GM18502 (cell line): ENCODE measurements around the gene PACSIN2.

ENCODE experiments used
- ATAC-seq: cut with Tn5 transposase; IDR thresholded peaks from one replicate; pipeline ENCODE4 v1.9.1; 2021; ENCODE audit warnings: mild to moderate bottlenecking; ENCODE audit not compliant: unreplicated experiment, poor library complexity

The PACSIN2 gene

DNA sequence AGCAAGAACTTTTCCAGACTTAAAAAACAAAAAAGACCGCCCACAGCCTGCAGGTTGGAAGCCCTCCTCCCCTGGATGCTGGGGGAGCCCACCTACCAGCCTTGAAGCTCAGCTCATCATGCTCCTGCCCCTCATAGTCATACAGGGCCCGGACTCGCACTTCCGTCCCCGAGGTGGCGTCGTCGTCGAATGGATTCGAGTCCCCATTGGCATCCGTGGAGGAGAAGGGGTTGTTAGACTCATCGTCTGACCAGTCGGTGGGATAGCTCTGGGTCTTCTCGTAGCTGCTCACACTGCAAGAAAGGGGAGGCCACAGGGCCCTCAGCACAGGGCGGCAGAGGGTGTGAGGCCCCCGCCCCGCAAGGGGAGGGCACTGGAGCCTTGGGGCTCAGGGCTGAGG lies 138.9 kb downstream of the PACSIN2 start:
- no peak for ATAC-seq

DNA sequence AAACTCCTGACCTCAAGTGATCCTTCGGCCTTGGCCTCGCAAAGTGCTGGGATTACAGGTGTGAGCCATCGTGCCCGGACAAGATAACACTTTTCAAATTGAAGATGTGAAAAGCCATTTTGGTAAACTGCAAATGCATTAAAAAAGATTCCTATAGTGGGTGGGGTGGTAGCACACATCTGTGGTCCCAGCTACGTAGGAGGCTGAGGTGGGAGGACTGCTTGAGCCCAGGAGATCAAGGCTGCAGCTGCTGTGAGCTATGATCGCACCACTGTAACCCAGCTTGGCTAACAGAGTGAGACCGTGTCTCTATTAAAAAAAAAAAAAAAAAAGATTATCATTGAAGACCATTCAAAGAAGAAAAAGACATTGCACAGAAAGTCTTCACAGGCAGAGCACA lies 140.9 kb downstream of the PACSIN2 start:
- ATAC-seq, result no peak

DNA sequence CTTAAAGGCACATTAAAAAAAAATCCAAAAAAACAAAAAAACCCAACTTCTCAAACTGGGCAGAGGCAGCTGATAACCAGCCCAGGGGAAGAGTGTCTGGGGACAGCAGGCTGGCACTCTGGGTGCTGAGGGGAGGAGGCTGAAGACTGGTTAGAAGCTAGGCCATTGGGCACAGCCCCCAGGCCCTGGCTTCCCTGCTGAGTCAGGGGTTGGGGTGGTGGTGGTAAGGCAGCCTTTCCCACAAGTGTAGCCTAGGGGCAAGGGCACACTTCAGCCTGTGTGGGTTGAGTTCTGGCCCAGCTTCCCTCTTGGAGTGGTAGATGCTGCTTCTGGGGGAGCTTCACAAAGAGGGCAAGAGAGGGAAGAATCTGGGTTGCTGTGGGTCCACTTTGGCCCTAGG lies 141.6 kb downstream of the PACSIN2 start:
- no peak for ATAC-seq

DNA sequence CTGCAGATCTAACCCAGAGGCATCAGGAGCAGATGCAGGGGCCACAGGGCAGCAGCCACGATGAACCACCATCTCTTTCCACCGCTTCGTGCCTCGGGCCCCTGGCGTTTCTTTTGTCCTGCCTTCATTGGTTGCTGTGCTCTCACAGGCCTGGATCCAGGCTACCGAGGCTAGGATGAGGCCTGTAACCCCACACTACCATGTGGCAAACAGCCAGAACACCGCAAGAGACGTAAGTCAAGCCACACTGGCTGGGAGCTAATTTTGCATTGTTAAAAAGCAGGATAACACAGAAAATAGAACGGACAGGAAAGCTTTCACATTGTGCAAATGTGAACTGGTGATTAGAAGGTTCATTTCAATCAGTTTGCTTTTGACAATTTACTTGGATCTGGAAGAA lies 142.1 kb downstream of the PACSIN2 start:
- no peak for ATAC-seq

DNA sequence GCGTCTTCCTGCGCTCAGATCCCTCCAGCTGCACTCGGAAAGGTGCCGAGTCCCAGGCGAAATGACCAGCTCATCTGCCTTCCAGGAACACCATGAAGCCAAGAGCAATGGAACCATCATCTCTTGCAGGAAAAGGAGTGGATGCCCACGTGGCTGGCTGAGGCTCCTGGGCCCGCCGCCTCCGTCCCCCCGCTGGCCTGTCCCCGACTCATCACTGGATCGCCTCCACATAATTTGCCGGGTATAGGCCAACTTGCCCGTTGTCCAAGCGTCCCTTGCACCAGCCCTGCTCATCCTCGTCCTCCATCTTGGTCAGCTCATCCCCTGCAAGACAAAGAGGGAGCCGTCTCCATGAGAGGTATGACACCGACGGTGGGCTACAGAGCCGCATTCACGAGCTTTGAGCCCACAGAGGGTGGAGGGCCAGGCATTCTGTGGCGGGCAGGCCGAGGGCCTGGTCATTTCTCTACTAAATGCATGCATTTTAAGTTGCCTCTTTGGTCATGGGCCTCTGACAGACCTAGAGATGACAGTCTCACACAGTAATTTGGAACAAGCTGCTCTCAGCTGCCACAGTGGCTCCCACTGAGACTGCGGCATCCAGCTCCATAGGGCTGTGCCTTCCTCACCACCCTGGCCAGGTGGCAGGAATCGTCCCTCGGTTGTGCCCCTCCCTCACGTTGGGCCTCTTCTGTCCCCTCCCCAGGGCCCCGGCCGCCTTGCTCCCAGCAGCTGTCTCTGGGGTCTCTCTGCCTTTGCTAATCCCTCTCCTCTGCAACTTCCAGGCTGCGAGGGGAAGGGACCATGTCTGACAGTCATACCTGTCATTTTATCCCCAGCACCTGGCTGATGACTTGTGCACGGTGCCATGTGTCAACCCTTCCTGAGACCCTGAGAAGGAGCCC lies 143.6 kb downstream of the PACSIN2 start:
- no peak for ATAC-seq

DNA sequence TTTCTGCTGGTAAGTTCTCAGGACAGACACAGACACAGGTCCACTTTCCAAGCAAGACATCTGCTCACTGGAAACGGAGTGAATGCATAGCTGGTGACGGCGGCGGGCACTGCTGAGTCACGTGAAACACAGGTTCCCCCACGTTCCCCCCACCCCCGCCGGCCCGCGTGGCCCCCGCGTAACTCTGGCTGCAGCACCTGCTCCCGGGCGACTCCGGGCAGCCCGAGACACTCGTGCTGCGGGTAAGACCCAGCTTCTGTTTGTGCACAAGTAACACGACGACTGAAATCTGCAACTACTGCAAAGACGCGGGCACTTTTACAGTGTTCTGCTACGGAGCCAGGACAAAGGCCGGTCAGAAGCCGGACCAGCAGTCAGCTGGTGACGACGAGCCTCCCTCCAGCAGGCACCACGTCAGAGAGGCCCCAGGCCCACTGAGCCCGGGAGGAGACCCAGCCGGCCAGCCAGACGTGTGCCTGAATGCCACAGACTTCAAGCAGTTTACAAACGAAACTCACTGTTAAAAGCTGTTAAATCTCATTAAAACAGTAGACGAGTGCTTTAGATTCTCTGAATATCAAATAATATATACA lies 145.0 kb downstream of the PACSIN2 start:
- ATAC-seq, result no peak

DNA sequence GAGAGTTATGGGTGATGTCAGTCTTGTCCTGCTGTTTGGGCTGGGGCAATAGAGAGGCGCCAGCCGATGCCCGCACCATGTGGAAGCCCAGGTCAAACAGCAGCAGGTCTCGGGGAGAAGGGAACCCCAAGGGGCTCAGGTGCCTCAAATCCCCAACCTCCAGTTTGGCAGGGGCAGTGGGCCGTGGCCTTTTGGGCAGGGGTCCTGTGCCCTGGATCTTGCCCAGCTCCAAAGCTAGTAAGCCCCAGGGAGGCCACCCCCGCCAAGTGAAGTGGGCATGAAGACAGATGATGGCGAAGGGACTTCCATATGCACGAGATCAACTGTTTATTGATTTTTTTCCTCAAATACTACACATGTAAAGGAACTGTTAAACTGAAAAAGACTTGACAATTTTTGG lies 145.5 kb downstream of the PACSIN2 start:
- no peak for ATAC-seq

DNA sequence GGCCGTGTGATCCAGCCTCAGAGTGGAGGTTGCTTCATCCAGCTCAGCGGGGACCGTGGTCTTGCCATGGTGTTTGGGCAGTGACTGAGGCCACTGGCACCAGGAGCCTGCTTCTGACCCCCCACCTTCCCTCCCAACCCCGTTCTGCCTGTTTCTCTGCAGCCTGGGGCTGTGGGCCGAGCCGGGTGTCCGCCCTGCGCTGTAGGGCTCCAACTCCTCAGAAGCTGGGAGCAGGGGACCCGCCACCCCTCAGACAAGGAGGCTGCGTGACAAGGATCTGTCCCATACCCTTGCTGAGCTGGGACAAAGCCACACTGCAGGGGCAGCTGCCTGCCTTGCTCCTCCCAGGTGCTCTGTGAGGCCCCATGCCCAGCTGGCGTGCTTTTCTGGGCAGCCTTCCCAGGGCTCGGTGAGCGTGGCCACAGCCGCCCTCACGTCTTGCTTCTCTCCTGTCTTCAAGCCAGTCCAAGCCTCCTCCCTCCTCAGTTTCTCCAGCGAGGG lies 146.1 kb downstream of the PACSIN2 start:
- no peak for ATAC-seq

DNA sequence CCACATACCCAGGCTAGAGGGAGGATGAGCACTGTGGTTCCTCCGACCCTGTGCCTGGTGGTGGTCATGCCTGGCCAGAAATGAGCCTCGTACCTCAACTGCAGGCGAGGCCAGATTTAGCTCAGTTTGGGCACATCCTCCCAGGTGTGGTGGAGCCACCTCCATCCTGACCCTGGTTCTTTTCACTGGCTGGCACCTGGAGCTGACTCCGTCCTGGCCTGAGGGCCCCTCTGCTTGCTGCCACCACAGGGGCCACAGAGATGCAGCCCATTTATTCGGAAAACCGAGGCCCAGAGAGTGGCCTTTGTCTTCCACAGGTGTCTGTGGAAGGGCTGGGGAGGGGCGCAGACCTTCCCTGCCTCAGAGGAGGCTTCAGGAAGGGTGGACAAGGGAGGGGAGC lies 148.8 kb downstream of the PACSIN2 start:
- no peak for ATAC-seq

DNA sequence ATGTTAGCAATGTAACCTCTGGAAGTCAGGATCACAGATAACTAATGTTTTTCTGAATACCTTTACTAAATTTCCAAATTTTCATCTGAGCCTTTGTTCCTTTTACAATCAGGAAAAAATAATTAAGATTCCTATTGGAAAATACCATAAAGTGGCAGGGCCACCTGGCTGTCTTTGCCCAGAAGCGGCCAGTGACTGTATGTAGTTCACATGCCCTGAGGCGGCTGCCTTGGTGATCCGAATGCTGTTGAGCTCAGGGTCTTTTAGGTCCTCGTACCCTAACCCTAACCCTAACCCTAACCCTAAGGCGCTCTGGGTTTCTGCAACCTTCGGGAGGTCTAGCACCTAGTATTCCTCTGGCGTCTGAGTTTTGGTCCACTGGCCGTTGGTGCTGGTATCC lies 149.4 kb downstream of the PACSIN2 start:
- no peak for ATAC-seq

DNA sequence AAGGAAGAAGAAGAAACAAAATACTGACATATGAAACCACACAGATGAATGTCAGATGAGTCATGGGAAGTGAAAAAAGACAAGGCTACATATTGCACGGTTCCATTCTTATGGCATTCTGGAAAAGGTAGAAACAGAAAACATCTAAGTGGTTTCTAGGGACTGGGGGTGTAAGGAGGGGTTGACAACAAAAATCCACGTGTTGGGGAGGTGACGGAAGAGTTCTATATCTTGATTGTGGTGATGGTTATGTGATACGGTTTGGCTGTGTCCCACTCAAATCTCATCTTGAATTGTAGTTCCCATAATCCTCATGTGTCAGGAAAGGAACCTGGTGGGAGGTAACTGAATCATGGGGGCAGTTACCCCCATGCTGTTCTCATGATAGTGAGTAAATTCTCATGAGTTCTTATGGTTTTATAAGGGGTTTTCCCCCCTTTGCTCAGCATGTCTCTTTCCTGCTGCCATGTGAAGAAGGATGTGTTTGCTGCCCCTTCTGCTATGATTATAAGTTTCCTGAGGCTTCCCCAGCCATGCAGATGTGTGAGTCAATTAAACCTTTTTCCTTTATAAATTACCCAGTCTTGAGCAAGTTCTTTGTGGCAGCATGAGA lies 151.5 kb downstream of the PACSIN2 start:
- no peak for ATAC-seq

DNA sequence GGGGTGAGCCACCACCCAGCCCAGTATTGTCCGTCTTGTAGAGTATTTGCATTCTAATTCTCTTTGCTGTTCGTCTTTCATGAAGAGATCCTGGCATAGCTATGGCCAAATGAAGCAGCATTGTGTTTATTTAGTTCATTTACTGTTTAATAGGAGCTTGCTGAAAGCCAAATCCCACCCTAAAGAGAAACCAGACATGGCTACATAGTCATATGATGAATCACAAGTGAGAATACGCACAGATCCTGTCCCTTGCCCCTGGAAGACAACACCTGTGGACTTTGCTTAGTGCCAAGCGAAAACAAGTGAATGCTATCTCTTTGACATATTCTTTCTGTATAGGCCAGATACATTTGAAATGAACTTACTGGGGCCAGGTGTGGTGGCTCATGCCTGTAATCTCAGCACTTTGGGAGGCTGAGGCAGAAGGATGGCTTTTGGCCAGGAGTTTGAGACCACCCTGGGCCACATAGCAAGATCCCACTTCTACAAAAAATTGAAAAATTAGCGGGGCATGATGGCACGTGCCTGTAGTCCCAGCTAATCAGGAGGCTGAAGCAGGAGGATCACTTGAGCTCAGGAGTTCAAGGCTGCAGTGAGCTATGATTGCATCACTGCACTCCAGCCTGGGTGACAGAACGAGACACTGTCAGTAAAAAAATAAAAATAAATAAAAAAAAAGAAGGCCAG lies 152.8 kb downstream of the PACSIN2 start:
- no peak for ATAC-seq

DNA sequence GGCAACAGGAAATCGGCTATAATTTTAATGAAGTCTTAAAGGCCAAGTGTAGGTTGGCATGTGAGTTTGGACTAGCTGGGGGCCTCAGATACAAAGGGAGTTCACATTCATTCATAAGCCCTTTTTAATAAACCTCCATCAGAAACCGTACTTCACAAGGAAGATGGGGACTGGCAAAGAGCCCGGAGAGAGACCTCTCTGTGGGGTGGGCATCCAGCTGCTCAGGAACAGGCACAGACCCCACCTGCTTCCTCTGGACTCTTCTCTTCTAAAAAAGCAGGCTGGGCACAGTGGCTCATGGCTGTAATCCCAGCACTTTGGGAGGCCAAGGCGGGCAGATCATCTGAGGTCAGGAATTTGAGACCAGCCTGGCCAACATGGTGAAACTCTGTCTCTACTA lies 154.0 kb downstream of the PACSIN2 start:
- ATAC-seq, result no peak

DNA sequence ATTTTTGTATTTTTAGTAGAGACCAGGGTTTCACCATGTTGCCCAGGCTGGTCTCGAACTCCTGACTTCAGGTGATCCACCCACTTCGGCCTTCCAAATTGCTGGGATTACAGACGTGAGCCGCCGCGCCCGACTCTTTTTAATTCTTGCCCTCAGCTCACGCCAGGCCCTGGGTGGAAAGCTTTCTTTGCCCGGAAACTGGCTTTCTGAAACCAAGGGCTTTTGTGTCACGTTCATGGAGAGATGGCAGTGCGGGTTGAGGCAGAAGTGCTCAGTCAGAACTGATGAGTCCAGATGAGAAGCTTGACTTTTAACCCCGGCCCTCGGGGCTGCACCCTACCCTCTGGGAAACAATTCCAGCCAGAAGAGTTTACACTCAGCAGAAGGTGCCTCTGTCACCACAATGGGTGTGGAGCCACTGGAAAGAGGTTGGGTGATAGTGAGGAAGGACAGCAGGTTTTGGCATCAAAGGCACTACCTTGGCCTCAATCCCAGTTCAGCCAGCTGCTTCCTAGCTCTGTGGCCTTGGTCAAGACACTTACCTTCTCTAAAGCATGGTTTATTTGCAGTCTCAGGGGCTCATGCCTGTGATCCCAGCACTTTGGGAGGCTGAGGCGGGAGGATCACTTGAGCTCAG lies 157.0 kb downstream of the PACSIN2 start:
- no peak for ATAC-seq

DNA sequence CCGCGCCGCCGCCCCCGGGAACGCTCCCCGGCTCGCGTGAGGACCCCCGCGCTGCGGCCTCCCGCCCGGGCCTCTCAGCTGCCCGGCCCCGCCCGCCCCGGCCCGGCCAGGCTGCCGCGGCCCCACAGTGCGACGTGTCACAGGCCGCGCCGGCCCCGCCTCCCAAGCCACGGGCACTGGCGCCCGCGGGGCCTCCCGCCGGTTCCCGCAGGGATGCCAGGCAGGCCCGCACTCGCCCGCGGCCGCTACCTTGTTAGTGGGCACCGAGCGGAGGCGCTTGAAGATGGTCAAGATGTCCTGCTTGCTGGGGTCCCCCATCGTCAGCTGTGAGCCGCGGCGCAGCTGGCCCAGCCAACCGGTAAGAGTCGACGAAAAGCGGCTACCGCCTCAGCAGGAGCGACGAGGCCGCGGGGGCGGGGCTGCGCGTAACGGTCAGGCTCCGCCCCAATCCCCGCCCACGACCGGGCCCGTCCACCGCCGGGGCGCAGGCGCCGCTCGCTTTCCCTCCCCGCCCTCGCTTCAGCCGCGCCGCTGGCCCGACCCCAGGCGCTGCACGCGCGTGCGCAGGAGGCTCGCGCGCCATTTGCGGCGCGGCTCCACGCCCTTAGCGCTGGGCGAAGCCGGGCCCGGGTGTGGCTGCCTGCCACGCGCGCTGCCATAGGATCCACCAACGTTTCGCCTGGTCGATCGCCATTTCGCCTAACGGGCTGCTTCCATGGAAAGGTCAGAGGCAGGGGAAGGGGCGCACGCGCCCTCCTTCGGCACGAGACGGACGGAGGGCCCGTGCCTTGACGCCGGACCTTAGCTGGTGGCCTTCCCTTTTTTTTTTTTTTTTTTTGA lies 157.9 kb downstream of the PACSIN2 start, which contains the start of gene ARFGAP3:
Gene ARFGAP3, minus strand, starts transcription at position 409 of the 840 bp plus-strand sequence. Its CDS starts 91 bp downstream, at position 318.
- peak; percentile 89 for ATAC-seq

DNA sequence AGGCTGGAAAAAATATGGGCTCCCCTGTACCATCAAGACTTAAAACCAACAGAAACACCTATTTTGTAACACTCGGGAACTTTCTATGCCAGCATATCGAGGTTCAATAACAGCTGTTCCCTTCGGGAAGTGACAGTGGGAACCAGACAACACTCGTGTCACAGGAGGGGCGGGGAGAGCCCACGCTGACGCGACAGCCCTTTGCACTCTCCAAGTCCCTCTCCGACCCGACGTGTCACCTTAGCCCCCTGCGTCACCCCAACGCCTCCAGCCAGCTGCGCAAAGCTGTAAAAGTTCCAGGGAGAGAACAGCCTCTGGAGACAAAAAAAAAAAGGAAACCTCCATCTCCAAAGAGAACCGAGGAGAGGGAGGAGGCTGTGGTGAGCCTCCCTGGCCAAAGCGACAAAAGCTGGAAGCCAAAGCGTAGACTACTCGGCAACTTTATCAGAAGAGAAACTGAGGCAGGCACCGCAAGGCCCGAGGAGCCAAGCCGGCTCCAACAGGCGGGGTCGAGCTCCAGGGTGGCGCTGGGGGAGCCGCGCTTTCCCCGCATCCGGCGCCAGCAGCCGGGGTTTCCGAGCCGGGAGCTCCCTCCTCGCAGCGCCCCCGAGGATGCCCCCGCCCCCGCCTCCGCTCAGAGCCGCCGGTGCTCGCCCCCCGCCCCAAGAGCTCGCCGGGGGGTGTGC lies 158.6 kb downstream of the PACSIN2 start:
- ATAC-seq, result peak; percentile 18

DNA sequence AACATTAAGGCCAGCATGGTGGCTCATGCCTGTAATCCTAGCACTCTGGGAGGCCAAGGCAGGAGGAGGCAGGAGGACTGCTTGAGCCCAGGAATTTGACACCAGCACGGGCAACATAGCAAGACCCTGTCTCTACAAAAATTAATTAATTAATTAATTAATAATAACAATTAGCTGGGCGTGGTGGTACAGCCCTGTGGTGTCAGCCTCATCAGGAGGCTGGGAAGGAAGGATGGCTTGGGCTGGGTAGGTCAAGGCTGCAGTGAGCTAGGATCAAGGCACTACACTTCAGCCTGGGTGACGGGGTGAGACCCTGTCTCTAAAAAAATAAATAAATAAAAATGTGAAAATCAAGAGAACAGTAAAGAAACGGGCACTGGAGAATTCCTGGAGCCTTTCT lies 159.2 kb downstream of the PACSIN2 start:
- no peak for ATAC-seq

DNA sequence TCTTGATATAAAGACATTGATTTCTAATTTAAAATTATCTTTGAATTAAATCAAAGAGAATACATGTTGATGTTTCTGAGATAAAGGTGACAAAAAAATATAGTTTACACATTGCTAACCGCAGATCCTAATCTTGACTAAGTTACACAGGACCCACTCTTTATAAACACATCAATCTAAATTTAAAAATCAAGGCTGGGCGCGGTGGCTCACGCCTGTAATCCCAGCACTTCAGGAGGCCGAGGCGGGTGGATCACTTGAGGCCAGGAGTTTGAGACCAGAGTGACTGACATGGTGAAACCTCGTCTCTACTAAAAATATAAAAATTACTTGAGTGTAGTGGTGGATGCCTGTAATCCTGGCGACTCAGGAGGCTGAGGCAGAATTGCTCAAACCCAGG lies 159.7 kb downstream of the PACSIN2 start:
- ATAC-seq, result no peak
